CD4-positive, alpha-beta T cell treated with Interleukin-6 at 100 ng/mL for 8 hours (primary cell): Measurements from ENCODE around the gene PRPF39.
A peak's percentile ranks its signal among the peaks of the same experiment; 100 is the strongest.
"Not testable (repeated sequence)": the region's sequence is repeated elsewhere in the genome, so short reads cannot be mapped to it uniquely, and the experiment has no call there.

Experiments used
- DNase-seq: peaks from one replicate; pipeline ENCODE4 v3.0.0-alpha.2; 2020; ENCODE audit warnings: mixed read lengths, low spot score

PRPF39 gene, protein sequence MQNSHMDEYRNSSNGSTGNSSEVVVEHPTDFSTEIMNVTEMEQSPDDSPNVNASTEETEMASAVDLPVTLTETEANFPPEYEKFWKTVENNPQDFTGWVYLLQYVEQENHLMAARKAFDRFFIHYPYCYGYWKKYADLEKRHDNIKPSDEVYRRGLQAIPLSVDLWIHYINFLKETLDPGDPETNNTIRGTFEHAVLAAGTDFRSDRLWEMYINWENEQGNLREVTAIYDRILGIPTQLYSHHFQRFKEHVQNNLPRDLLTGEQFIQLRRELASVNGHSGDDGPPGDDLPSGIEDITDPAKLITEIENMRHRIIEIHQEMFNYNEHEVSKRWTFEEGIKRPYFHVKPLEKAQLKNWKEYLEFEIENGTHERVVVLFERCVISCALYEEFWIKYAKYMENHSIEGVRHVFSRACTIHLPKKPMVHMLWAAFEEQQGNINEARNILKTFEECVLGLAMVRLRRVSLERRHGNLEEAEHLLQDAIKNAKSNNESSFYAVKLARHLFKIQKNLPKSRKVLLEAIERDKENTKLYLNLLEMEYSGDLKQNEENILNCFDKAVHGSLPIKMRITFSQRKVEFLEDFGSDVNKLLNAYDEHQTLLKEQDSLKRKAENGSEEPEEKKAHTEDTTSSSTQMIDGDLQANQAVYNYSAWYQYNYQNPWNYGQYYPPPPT

DNA sequence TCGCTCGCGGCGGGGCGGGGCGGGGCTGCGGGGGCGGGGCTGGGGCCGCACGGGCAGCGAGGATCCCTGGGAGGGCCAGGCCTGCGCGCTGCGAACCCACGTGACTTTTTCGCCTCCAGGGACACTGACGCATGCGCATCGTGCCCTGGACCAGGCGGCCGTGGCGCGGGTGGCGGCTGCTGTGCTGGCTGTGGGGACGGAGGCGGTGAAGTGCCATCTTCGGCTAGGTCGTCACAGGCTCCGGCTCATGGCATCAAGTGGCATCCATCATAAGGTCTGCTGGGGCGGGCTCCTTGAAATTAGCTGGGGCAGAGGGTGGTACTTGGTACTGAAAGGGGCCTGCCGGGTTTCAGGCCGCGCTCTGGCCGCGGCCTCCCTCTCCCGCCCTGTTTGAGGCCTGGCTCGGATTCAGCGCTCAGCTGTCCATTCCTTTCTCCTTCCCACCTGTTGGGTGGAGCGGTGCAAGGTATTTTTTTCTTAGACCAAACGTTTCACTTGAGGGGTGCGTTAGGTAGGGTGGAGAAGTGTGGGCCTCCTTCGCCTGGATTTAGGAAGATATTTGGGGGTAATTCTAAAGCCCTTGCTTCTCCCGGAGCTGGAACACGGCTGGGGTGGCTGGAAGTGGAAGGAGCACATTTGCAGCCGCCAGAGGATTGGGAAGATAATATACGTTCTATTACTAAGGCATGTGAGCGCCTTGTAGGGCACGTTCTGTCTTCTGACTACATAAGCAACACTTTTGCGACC lies at the start of gene PRPF39:
Gene PRPF39, plus strand, starts transcription at position 141 of the 747 bp plus-strand sequence. CDS start 11,124 bp downstream, outside the sequence.
- peak; percentile 94 for DNase-seq

DNA sequence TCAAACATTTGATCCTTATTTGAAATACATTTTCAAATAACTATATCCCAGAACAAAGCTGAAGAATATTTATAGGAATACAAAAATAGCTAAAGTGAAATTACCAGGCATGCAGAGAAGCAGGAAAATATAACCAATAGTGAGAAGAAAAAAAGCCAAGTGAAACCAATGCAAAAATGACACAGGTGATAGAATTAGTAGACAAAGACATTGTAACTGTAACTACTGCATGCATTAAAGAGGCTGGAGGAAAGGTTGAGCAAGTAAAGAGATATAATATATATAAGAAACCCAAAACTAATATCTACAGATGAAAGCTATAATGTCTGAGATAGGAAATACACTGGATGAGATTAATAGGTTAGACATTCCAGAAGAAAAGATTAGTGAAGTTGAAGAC lies 49.2 kb upstream of the PRPF39 start:
- no peak for DNase-seq

DNA sequence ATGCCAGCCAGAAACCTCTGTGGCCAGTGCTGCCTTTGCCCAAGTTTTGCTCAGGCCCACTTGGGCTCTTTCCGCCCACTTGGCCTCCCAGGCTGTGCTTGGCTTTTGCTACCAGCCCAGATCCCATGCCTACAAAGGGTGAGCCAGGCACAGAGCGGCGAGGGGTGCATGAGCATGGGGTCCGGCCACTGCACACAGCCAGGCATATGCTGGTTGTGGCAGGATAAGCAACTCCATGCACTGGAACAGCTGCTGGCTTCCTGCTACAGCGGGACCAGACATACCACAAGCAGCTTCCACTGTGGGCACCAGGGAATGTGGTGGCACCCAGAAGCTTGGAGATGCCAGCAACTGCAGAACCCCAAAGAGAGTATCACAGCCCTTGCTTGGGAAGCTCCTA lies 45.7 kb upstream of the PRPF39 start:
- no peak for DNase-seq

DNA sequence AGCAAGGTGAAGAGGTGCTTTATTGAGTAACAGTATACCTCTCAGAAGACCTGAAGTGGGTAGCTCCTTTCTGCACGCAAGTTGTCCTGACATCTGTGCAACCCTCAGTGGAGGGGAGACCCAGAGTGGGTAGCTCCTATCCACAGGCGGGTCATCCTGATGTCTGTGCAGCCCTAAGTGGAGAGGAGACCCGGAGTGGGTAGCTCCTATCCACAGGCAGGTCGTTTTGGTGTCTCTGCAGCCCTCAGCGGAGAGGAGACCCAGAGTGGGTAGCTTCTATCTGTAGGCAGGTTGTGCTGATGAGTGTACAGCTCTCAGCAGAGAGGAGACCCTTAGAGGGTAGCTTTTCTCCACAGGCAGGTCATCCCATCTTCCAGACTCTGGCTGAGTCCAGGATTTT lies 45.1 kb upstream of the PRPF39 start:
- no peak for DNase-seq

DNA sequence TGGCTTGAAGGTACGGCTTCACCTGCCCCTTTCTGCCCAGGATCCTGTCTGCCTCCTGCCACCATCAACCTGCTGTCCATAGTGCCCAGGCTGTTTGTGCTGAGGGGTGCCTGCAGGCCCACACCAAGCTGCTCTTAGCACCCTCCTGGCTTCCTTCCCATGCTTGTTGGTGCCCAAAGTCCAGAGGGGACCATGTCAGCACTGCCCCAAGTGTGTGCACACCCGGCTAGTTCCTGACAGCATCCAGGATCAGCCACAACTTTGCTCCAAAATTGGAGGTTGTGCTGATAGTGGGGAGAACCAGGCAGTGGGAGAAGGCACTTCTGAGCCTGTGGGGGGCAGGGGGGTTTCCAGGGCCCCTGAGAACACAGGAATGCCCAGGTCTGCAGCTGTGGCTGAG lies 44.5 kb upstream of the PRPF39 start:
- no peak for DNase-seq

DNA sequence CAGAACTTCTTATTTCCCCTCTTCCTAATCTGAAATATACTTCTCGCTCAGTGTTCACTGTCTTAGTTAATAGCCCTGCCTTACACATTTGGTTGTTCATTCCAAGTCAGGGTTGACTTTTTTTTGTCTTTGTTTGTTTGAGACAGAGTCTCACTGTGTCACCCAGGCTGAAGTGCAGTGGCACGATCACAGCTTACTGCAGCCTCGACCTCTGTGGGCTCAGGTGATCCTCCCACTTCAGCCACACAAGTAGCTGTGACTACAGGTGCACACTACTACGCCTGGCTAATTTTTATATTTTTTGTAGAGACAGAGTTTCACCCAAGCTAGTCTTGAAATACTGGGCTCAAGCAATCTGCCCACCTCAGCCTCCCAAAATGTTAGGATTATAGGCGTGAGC lies 42.3 kb upstream of the PRPF39 start:
- DNase-seq = no peak

DNA sequence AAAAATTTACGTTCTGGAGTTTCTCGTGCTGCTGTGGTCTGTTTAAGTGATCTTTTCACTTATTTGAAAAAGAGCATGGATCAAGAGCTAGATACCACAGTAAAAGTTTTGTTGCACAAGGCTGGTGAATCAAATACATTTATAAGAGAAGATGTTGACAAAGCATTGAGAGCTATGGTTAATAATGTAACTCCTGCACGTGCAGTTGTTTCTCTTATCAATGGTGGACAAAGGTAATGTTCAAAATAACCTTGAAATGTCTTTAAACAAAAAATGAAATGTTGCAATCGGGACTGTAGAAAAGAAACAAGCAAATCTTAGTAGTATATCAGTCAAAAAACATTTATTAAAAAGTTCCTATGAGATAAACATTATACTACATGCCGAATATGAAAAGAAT lies 39.3 kb upstream of the PRPF39 start:
- DNase-seq = no peak

DNA sequence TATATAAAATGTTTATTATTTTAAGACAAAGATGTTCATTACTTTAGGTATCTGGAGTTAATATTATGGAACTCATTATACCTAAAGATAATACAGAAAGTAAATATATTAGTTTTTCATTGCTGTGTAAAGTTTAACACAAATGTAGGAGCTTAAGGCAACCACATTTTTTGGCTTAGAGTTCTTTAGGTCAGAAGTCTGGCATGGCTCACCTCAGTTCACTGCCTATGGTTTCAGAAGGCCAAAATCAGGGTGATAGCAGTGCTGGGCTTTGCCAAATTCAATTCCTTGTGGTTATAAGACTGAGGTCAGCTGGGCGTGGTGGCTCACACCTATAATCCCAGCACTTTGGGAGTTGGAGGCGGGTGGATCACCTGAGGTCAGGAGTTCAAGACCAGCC lies 35.5 kb upstream of the PRPF39 start:
- no peak for DNase-seq

DNA sequence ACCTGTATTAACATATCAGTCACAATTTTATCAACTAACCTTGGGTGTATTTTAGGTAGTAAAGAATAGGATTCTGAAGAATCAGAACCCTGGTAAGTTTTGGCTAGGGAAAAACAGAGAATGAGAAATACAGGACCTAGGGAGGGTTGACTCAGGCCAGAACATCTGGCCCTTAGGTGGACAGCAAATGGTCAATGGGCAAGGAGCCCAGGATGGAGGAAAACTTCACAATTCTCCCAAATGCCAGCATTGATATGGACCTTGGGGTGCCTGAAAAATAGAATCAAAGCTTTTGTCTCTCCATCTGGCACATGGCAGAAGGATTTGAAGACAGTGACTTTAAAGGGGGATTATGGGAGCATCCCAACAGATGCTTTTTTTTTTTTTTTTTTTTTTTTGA lies 32.7 kb upstream of the PRPF39 start:
- DNase-seq = no peak

DNA sequence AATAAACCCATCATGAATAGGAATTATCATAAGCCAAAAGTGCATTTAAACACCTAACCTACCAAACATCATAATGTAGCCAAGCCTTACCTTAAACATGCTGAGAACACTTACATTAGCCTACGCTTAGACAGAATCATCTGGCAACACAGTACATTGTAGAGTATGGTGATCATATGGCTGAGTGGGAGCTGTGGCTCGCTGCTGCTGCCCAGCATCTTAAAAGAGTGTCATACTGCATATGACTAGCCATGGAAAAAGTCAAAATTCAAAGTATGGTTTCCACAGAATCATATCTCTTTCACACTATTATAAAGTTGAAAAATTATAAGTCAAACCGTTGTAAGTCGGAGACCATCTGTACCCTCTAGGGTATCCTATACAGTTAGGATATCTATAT lies 32.0 kb upstream of the PRPF39 start:
- DNase-seq = no peak

DNA sequence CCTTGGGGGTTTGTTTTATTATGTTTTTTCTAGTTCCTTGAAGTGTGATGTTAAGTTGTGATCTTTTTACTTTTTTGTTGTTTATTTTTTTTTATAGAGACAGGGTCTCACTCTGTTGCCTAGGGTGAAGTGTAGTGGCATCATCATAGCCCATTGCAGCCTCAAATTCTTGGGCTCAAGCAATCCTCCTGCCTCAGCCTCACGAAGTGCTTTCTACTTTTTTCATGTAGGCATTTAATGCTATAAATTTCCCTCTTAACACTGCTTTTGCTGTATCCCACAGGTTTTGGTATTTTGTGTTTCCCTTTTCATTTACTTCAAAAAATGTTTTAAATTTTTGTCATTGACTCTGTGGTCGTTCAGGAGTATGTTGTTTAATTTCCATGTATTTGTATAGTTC lies 26.6 kb upstream of the PRPF39 start:
- no peak for DNase-seq

DNA sequence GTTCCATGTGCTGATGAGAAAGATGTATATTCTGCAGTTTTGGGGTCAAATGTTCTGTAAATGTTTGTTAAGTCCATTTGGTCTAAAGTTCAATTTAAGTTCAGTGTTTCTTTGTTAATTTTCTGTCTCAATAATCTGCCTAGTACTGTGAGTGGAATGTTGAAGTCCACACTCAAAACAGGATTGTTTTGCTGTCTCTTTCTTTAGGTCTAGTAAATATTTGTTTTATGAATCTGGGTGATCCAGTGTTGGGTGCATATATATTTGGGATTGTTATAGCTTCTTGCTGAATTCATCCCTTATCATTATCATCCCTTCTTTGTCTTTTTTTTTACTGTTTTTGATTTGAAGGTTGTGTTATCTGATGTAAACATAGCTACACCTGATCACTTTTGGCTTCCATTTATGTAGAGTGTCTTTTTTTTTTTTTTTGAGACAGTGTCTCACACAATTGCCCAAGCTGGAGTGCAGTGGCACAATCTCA lies 26.0 kb upstream of the PRPF39 start:
- DNase-seq = no peak

DNA sequence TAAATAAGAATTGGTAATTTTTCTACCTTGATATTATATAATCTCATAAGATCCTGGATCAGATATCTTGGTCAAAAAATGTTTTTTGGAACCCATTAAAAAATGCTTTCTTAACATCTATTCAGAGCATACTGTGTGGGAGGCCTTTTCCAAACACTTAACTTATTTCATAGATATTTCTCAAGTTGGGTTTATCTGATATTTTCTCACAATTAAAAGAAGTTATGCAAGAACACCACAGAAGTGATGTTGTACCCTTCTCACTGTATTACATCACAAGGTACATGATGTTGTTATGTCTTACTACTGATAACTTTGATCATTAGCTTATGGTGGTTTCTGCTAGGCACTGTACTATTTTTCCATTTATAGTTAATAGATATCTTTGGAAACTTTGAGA lies 23.4 kb upstream of the PRPF39 start:
- DNase-seq = no peak

DNA sequence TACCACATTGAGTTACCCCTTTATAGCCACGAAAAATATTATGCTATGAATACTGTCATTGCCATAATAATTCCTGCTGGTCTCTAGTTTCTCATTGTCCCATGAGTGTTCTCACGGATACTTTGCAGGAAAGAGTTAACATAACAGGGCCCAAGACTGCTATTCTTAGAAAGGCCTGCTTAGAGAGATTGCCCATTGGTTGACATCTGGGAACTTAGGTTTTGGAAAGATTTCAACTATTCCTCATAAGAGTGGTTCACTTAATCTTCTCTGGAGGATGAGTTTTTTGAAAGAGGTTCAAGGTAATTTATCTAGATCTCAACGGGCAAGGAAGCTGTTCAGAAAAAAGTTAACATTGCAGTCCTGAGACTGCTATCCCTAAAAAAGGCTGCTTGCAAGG lies 18.4 kb upstream of the PRPF39 start:
- DNase-seq = no peak

DNA sequence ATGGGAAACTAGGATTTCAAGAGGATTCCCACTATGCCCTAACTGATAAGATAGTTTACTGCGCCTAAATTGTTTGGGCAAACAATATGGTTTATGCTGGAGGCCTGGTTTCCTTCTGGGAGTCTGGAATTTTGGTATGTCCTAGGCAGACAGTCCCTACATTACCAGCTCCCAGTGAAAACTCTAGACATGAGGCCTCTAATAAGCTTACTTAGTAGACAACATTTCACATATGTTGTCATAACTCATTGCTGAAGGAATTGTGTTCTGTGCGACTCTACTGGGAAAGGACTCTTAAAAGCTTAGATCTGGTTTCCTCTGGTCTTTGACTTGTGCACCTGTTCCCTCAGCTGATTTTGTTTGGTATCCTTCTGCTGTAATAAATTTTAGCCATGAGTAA lies 18.0 kb upstream of the PRPF39 start:
- no peak for DNase-seq

DNA sequence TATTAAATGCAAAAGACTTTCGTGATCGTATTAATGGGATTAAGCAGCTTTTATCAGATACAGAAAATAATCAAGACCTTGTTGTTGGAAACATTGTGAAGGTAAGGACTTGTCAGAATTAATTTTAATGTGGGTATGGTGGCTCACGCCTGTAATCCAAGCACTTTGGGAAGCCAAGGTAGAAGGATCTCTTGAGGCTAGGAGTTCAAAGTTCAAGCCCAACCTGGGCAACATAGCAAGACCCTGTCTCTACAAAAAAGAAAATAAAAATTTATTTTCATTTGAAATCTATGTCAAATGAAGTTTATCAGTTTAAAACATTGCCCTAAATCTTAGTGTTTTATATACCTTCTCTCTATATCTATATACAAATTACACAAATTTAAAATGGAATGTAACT lies 17.2 kb upstream of the PRPF39 start:
- no peak for DNase-seq

DNA sequence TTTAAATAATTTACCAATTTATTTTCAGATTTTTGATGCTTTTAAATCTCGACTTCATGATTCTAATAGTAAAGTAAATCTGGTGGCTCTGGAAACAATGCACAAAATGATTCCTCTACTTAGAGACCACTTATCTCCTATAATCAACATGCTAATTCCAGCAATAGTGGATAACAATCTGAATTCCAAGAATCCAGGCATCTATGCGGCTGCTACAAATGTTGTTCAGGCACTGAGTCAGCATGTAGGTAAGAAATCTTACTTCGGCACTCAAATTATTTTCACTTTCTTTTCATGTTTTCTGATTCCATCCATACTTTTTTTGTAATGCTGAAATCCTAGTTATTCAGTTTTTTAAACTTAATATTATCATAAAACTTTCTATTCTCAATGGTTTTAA lies 15.5 kb upstream of the PRPF39 start:
- DNase-seq = no peak

DNA sequence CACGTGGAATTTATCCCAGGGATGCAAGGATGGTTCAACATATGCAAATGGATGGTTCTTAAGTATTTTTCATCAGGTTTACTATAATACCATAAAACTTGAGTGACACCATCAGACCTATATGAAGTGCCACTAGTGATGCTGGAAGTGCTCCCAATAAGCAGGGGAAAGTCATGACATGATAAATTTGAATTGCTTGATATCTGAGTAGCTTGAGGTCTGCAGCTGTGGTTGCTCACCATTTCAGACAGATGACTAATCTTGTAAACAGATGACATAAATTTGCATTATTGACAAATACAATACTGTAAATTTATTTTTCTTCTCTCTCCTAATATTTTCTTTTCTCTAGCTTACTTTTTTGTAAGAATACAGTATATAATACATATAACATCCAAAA lies 13.7 kb upstream of the PRPF39 start:
- no peak for DNase-seq

DNA sequence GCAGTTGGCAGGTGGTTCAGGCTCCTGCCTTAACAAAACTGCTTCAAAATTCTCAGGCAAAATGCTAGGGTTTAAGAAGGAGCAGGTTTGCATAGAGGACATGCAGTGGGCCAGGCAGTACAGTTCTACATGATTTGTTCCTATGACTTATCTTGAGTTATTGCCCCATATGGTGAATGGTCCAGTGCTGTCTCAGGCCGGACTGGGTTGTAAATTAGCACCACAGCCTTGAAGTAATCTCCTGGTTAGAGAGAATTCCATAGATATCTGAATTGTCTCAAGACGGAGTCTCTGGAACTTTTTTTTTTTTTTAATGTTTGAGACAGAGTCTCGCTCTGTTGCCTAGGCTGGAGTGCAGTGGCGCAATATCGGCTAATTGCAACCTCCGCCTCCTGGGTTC lies 11.8 kb upstream of the PRPF39 start:
- no peak for DNase-seq

DNA sequence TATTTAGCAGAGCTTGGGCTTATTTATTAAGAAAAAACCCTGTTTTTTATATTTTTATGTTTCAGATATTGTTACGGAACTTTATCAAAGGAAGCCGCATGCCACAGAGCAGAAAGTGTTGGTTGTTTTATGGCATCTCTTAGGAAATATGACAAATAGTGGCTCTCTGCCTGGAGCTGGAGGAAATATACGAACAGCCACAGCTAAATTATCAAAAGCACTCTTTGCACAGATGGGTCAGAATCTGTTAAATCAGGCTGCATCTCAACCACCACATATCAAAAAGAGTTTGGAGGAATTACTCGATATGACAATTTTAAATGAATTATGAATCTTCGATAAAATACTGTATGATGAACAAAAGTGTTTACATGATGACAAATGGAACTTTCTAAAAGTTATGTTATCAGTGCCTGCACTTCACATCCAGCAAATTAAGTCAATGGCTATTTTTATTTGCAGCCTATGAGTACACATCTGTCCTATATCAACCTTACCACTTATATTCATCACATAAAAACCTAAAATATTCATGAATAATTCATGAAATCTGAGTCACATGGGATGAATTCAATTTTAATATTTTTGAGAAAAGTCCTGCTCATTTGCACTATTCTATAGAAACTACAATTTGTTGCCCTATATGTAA lies 10.6 kb upstream of the PRPF39 start:
- no peak for DNase-seq

DNA sequence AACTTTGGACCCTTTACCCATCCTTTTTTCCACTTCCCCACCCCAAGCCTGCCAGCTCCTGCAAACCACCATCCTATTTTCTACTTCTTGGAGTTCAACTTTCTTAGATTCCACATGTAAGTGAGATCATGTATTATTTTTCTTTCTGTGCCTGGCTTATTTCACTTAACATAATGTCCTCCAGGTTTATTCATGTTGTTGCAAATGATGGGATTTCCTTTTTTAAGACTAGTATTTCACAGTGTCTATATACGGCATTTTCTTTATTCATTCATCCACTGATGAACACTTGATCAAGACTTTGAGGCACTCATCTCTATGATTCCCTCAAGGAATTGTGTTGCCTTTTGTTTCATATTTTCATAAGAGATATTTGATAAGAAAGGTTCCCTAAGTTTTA lies 5.6 kb upstream of the PRPF39 start:
- no peak for DNase-seq

DNA sequence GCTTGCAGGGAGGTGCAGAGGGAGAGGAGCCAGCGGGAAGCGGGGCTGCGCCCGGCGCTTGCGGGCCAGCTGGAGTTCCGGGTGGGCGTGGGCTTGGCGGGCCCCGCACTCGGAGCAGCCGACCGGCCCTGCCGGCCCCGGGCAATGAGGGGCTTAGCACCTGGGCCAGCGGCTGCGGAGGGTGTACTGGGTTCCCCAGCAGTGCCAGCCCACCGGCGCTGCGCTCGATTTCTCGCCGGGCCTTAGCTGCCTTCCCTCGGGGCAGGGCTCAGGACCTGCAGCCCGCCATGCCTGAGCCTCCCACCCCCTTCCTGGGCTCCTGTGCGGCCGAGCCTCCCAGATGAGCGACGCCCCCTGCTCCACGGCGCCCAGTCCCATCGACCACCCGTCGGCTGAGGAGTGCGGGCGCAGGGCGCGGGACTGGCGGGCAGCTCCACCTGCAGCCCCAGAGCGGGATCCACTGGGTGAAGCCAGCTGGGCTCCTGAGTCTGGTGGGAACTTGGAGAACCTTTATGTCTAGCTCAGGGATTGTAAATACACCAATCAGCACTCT lies 3.4 kb upstream of the PRPF39 start:
- DNase-seq = not testable (repeated sequence)
